DND-41 (cell line): ENCODE measurements around the gene REPS1.

Source experiments
- CTCF ChIP-seq: IDR thresholded peaks from 2 replicates; pipeline ENCODE4 v1.5.1; 2012; ENCODE audit warnings: borderline replicate concordance, low read length, moderate library complexity, mild to moderate bottlenecking; ENCODE audit not compliant: poor library complexity, severe bottlenecking; ENCODE audit errors: extremely low read depth
- EZH2 ChIP-seq: IDR thresholded peaks from 3 replicates; pipeline ENCODE4 v1.6.1; 2012; ENCODE audit warnings: borderline replicate concordance, low read depth, mild to moderate bottlenecking, moderate library complexity, low read length, inconsistent platforms; ENCODE audit not compliant: severe bottlenecking

- no peak for TF ChIP-seq CTCF
- no peak for TF ChIP-seq EZH2
Observed at GRCh38 chr6:138897031-138897430, 91.0 kb downstream of the REPS1 start.
